Stimulated activated CD4-positive, alpha-beta T cell treated with anti-CD3 and anti-CD28 coated beads, Interleukin-2, amount 100 ng/mL, for 4 hours (primary cell): ENCODE data around the gene BPI.
"Not testable (repeated sequence)": the region's sequence is repeated elsewhere in the genome, so short reads cannot be mapped to it uniquely, and the experiment has no call there.

ENCODE experiments used
- DNase-seq: peaks from one replicate; pipeline ENCODE4 v3.0.0-alpha.2; 2020; ENCODE audit warnings: low read depth

Gene BPI

GRCh38 chr20:38304845-38305447 lies 990 bp downstream of the BPI start:
- DNase-seq = no peak

GRCh38 chr20:38305541-38305940 lies 1.6 kb downstream of the BPI start:
- no peak for DNase-seq

- no peak for DNase-seq
These were observed 2.4 kb downstream of the BPI start for GRCh38 chr20:38306379-38306778.

- DNase-seq = no peak
These were observed 3.6 kb downstream of the BPI start for GRCh38 chr20:38307371-38308046.

DNA sequence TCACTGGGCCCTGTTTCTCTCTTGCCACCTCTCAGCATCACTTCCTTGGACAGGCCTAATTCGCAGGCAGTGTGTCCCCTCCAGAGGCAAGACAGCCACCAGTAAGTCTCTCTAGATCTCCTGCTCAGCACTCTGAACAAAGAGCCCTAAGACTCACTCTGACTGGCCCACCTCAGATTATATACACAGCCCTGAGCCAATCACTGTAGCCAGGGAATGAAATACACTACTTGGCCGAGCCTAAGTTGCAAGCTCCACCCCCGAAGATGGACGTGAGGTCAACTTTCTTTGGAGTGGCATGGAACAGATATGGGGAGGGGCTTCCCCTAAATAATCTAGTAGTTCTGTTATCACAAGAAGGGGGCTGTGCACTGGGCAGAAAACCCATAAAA lies 4.1 kb downstream of the BPI start:
- DNase-seq = no peak

DNA sequence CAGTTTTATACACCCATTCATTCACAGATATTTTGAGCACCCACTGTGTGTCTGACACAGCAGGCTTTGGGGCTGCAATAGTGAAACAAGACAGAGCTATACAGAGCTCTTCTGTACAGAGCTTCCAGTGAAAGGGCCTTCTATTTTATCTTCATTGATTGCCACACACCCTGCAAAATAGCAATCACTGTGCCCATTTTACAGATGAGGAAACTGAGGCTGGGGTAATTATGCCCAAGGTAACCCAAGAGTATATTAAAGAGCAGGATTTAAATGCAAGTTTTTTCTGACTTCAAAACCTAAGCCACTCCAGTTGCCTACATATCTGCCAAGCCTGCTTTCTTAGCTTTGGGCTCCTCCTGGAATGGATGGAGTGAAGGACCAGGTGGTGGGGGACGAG lies 4.5 kb downstream of the BPI start:
- DNase-seq = no peak

- no peak for DNase-seq
These were observed 7.1 kb downstream of the BPI start for GRCh38 chr20:38311091-38311490.

DNA sequence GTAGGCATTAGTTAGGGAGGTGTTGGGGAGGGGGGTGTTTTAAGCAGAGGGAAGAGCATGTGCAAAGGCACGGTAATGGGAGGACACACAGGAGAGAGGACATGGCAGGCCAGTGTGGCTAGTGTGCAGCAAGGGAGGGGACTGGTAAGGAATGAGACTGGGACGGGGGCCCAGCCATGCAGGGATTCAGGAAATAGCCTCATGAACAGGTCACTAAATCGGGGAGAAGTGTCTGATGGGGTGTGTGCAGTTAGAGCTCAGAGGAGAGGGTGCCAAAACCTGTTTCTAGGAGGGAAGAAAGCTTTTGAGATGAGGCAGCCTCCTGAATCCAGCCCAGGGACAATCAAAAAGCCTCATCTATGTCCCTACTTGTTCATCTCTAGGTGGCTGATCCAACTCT lies 7.5 kb downstream of the BPI start:
- DNase-seq = no peak

- DNase-seq = no peak
These were observed 9.7 kb downstream of the BPI start for GRCh38 chr20:38313676-38314075.

DNA sequence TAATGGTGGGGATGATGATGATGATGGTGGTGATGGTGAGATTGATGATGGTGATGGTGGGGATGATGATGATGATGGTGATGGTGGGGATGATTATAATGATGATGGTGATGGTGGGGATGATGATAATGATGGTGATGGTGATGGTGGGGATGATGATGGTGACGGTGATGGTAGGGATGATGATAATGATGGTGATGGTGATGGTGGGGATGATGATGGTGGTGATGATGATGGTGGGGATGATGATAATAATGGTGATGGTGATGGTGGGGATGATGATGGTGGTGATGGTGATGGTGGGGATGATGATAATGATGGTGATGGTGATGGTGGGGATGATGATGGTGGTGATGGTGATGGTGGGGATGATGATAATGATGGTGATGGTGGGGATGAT lies 10.4 kb downstream of the BPI start:
- not testable (repeated sequence) for DNase-seq

- DNase-seq = no peak
These were observed 11.5 kb downstream of the BPI start for GRCh38 chr20:38315290-38315966.

GRCh38 chr20:38316341-38316740 lies 12.4 kb downstream of the BPI start:
- no peak for DNase-seq

DNA sequence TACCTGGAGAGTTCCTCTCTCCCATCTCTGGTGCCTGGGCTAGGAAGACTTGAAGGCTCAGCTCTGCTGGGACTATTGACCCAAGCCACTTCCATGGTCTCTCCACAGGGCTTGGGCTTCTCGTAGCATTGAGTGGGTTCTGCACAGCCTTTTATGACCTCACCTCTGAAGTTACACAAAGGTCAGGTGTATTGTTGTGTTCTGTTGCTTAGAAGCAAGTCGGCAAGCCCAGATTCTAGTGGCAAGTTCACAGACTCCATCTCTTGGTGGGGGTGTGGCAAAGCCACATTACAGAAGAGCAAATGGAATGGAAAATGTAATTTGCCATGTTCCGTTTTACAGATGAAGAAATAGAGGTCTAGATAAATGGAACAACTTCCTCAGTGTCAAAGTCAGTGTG lies 13.5 kb downstream of the BPI start:
- no peak for DNase-seq

- DNase-seq = no peak
These were observed 16.3 kb downstream of the BPI start for GRCh38 chr20:38320221-38320620.

GRCh38 chr20:38321959-38322598 lies 18.1 kb downstream of the BPI start:
- no peak for DNase-seq

GRCh38 chr20:38324159-38324558 lies 20.2 kb downstream of the BPI start:
- DNase-seq = no peak

DNA sequence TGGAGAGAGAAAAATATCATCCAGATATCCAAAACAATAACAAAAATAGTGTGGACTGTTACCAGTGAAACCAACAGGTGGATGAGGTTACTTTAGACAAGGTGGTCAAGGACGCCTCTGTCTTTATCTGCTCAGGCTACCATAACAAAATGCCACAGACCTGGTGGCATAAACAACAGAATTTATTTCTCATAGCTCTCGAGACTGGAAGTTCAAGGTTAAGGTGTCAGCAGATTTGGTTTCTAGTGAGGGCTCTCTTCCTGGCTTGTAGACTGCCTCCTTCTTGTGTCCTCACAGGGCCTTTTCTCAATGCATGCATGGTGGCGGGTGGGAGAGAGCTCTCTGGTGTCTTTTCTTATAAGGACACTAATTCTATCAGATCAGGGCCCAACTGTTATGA lies 21.2 kb downstream of the BPI start:
- DNase-seq = no peak

DNA sequence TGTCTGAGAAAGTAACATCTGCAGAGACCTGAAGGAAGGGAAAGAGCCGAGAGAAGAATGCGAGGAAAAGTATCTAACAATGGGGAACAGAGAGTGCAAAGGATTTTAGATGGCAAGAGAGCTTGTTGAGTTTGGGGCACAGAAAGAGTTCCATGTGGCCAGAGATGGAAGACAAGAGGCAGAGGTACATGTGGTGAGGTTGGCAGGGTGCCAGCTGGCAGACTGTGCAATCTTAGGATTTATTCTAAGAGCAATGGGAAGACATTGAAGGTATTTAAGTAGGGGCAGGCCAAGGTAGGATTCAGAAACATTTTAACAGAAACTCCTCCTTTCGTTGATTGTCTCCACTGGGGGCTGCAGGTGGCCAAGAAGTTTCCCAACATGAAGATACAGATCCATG lies 21.9 kb downstream of the BPI start:
- no peak for DNase-seq

DNA sequence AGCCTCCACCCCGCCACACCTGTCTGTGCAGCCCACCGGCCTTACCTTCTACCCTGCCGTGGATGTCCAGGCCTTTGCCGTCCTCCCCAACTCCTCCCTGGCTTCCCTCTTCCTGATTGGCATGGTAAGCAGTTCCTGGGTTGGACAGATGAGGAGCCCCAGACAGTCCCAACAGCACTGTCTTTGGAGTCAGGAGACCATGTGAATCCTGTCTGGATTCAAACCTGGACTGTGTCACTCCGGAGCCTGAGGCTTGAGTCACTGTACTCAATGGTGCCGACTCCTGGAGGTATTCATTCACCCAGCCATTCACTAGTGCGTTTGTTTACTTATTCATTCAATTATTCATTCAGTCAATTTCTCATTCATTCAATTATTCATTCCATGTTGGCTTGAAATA lies 22.4 kb downstream of the BPI start:
- no peak for DNase-seq

GRCh38 chr20:38330638-38331037 lies 26.7 kb downstream of the BPI start:
- DNase-seq = no peak

DNA sequence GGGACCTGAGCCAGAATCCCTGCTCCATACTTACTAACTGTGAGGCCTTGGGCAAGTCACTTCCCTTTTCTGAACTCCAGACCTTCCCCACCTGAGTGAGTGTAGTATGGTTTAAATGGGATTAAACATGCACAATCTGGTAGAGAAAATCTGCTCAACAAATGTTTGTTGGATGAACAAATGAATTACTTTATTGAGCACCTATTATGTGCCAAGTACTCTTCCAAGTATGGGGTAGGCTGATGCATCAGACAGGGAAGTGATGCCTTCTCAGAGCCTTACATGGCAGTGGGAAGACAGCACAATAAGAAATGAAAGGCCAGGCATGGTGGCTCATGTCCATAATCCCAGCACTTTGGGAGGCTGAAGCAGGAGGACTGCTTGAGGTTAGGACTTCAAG lies 27.3 kb downstream of the BPI start:
- no peak for DNase-seq

GRCh38 chr20:38331814-38332213 lies 27.9 kb downstream of the BPI start:
- no peak for DNase-seq

DNA sequence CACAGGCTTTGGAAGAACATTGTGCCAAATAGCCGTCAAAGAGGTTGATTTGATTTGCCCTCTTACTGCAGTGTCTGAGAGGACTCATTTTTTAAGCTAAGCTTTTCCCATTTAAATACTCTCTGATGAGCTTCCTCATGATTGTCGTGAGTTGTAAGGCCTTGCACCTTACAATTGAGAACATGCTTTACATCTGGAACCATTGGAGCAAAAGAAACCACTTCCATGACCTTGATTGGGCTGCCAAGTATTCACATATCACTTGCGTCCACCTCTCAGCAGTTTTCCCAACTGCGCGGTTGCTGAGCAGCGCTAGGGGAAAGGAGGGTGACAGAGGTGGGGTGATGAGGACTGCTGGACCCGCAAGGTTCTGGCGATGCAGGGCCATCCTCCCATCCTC lies 30.1 kb downstream of the BPI start:
- no peak for DNase-seq
